Spinal cord (tissue), 10 donors: ENCODE results near the gene ZNF566. TPM values are rescaled to one million over a fixed set of nuclear protein-coding genes. Genes with fewer than 3 reads are reported as not detected.
"Not testable (repeated sequence)": the region's sequence is repeated elsewhere in the genome, so short reads cannot be mapped to it uniquely, and the experiment has no call there.

Experiments used
- DNase-seq, 6 donors: peaks; one replicate each; pipeline versions ENCODE4 v3.0.0 to v3.0.0-alpha.2; 2013 to 2015; ENCODE audit warnings: low spot score in 6 of 6, low read depth in 4 of 6
- H3K27ac ChIP-seq: one replicate; pipeline ENCODE4 v1.5.1; 2013; ENCODE audit warnings: low read depth, low read length, control low read depth
- H3K27me3 ChIP-seq: one replicate; pipeline ENCODE4 v1.6.1; 2013; ENCODE audit warnings: low read length; ENCODE audit not compliant: control insufficient read depth, insufficient read depth
- H3K36me3 ChIP-seq: one replicate; pipeline ENCODE4 v1.6.1; 2013; ENCODE audit warnings: low read length; ENCODE audit not compliant: control insufficient read depth, insufficient read depth
- H3K4me1 ChIP-seq: one replicate; pipeline ENCODE4 v1.6.1; 2013; ENCODE audit warnings: low read length; ENCODE audit not compliant: control insufficient read depth, insufficient read depth
- H3K4me3 ChIP-seq: one replicate; pipeline ENCODE4 v1.5.1; 2013; ENCODE audit warnings: low read depth, low read length, control low read depth
- H3K9me3 ChIP-seq: one replicate; pipeline ENCODE4 v1.6.1; 2013; ENCODE audit warnings: low read length; ENCODE audit not compliant: control insufficient read depth, insufficient read depth
- WGBS: methylation state at CpG from one replicate; pipeline ENCODE4 v1.1.5; 2013; ENCODE audit warnings: missing lambda C conversion rate; ENCODE audit not compliant: insufficient coverage; 5-methylcytosine and 5-hydroxymethylcytosine counted together
- polyA plus RNA-seq, 2 donors: library from polyadenylated mRNA; unstranded; fragments of 120-200 nt; gene quantifications; one replicate each; pipeline ENCODE4 v1.2.1, GENCODE V29; 2013; ENCODE audit not compliant: insufficient read length in 2 of 2
- total RNA-seq, 2 donors: library from RNA; depleted of rRNA in 1 of 2; stranded (reverse); fragments of 120-200 nt in 1 of 2; fragments of >200 nt in 1 of 2; gene quantifications; one replicate each; pipeline versions ENCODE4 v1.2.3 to v1.2.4, GENCODE V29; 2013 to 2014
- donor health status: healthy.

Gene ZNF566
- total and polyA plus RNA-seq, 4 donors, result 20.5 to 30.5 (median 24.5) TPM

DNA sequence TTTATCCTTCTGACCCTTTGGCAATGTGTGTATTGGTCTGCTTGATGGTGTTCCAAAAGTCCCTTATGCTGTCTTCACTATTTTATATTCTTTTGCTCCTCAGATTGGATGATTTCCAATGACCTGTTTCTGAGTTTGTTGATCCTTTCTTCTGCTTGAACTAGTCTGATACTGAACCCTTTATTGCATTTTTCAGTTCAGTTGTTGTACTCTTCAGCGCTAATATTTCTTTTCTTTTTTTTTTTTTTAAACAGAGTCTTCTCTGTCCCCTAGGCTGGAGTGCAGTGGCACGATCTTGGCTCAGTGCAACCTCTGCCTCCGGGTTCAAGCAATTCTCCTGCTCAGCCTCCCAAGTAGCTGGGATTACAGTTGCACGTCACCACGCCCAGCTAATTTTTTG, 12.6 kb upstream of the ZNF566 start:
- H3K27ac ChIP-seq, result no peak overlapping the region
- no peaks in the 10 kb centered on the region for H3K4me1 ChIP-seq
- H3K4me3 ChIP-seq, result no peak overlapping the region
- no peaks in the 10 kb centered on the region for H3K36me3 ChIP-seq
- no peaks in the 10 kb centered on the region for H3K27me3 ChIP-seq
- peaks cover 8% of the 10 kb centered on the region for H3K9me3 ChIP-seq
- DNase-seq, result no peak
- 95% methylated on average over 3 of the region's 5 CpGs for WGBS

DNA sequence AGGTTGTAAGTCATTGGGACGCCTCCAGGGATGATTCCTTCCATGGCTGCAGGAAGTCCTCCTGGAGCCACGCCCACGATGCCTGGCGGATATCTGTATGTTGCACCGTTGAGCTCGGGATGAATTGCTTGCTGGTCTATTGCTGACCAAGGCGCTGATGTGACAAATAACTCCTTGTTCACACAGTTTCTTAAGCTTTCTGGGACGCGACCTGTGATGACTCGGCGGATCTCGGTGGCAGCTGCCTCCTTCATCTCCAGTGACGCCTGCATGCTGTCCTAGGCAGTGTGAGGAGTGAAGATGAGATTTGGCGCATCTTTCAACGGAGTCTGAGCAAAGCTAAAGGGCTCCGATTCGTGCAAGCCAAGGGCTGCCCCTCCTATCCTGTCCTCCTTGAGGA, 7.6 kb upstream of the ZNF566 start:
- 96% methylated on average over 17 of the region's 17 CpGs for WGBS
- H3K27me3 ChIP-seq, result no peaks in the 10 kb centered on the region
- no peak overlapping the region for H3K4me3 ChIP-seq
- no peaks in the 10 kb centered on the region for H3K4me1 ChIP-seq
- H3K9me3 ChIP-seq, result peaks cover 3% of the 10 kb centered on the region
- no peak overlapping the region for H3K27ac ChIP-seq
- H3K36me3 ChIP-seq, result no peaks in the 10 kb centered on the region
- DNase-seq, result no peak

DNA sequence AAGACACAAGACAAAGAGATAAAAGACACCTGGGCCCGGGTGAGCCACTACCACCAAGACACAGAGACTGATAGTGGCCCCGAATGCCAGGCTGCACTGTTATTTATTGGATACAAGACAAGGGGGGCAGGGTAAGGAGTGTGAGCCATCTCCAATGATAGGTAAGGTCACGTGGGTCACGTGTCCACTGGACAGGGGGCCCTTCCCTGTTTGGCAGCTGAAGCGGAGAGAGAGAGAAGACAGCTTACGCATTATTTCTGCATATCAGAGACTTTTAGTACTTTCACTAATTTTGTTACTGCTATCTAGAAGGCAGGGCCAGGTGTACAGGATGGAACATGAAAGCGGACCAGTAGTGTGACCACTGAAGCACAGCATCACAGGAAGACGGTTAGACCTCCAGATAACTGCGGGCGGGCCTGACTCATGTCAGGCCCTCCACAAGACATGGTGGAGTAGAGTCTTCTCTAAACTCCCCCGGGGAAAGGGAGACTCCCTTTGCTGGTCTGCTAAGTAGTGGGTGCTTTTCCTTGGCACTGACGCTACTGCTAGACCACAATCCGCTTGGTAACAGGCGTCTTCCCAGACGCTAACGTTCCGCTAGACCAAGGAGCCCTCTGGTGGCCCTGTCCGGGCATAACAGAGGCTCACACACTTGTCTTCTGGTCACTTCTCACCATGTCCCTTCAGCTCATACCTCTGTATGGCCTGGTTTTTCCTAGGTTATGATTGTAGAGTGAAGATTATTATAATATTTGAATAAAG, 3.5 kb upstream of the ZNF566 start:
- 62% methylated on average over 13 of the region's 18 CpGs for WGBS
- H3K9me3 ChIP-seq, H3K4me1 ChIP-seq, H3K36me3 ChIP-seq, H3K27me3 ChIP-seq, H3K4me3 ChIP-seq, H3K27ac ChIP-seq: not testable (repeated sequence)
- peak in 3 of 6 donors; percentile 4 to 40 (median 12) for DNase-seq

DNA sequence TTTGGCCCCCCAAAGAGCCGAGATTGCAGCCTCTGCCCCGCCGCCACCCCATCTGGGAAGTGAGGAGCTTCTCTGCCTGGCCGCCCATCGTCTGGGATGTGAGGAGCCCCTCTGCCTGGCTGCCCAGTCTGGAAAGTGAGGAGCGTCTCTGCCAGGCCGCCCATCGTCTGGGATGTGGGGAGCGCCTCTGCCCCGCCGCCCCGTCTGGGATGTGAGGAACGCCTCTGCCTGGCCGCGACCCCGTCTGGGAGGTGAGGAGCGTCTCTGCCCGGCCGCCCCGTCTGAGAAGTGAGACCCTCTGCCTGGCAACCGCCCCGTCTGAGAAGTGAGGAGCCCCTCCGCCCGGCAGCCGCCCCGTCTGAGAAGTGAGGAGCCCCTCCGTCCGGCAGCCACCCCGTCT, 1.5 kb upstream of the ZNF566 start:
- 97% methylated on average over 11 of the region's 29 CpGs for WGBS
- H3K4me3 ChIP-seq, H3K27me3 ChIP-seq, DNase-seq, H3K27ac ChIP-seq, H3K36me3 ChIP-seq, H3K9me3 ChIP-seq, H3K4me1 ChIP-seq: not testable (repeated sequence)

DNA sequence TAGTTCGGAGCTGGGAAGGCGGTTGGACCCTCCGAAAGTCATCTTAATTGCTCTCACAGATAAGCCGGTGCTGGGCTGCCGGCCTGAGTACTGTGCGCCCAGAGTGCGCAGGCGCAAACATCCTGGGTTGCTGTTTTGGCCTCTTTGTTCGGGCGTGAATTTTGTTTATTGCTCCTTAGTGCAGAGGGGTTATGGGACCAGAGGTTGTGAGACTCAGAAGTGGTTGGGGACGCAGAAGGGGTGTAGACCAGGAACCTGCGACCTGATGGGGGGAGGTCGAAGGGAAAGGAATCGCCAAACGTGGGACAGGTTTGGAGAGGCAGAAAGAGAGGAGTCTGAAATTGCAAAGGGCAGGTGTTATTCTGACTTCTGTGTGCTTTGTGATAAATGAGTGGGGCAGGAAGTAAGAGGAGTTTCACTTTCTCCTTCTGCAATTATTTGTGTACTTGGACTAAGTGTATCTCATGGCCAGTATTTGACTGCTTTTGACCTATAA, 607 bp upstream of the ZNF566 start:
- Histone ChIP-seq H3K27me3 (no peaks in the 10 kb centered on the region), H3K9me3 (peaks cover 1% of the 10 kb centered on the region), H3K36me3 (peaks cover 8% of the 10 kb centered on the region), H3K4me1 (peaks cover 7% of the 10 kb centered on the region), H3K27ac (peak overlapping the region; percentile 98), H3K4me3 (peak overlapping the region; percentile 87)
- WGBS, result 7% methylated on average over 15 of the region's 15 CpGs
- peak in 2 of 6 donors; percentile 87 to 98 for DNase-seq

DNA sequence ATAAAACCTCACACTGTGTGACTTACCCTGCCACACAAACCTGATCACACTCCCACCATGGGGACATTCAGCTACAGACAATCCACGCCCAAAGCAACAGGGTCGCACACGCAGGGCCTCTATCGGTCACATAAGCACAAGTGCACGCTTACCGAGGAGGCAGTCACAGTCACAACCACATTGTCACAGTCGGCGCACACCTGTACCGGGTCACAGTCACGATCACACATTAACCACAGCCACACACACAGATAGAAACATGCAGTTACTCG, 579 bp downstream of the ZNF566 start:
- peaks cover 8% of the 10 kb centered on the region for H3K36me3 ChIP-seq
- peak in 2 of 6 donors; percentile 1 to 72 for DNase-seq
- peaks cover 1% of the 10 kb centered on the region for H3K9me3 ChIP-seq
- H3K27me3 ChIP-seq, result no peaks in the 10 kb centered on the region
- H3K4me3 ChIP-seq, result peak overlapping the region; percentile 87
- 1% methylated on average over 11 of the region's 11 CpGs for WGBS
- peaks cover 7% of the 10 kb centered on the region for H3K4me1 ChIP-seq
- peak overlapping the region; percentile 98 for H3K27ac ChIP-seq

DNA sequence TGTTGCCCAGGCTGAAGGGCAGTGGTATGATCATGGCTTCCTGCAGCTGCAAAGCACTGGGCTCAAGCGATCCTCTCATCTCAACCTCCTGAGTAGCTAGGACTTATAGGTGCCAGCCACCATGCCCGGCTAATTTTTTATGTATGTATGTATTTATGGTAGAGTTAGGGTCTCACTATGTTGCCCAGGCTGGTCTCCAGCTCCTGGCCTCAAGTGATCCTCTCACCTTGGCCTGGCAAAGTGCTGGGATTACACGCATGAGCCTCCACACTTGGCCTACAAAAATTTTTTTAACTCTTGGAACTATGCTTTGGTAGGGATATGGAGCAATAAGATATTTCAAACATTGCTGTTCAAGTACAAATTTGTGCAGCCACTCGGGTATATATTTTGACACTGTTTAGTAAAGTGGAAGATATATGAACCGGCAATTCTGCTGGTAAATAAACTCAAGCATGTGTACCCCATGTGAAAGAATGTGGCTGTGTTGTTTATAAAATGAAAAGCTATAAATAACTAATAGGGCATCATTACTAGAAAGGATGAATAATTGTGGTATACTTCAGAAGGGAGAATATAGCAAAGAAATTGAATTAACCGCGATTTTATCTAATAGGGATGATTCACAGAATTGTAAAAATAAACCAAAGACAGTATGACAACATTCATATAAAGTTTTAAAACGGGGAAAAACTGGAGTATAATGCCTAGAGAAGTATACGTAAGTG, 1.1 kb downstream of the ZNF566 start:
- peaks cover 8% of the 10 kb centered on the region for H3K36me3 ChIP-seq
- peak overlapping the region; percentile 87 for H3K4me3 ChIP-seq
- H3K4me1 ChIP-seq, result peaks cover 7% of the 10 kb centered on the region
- peak overlapping the region; percentile 98 for H3K27ac ChIP-seq
- WGBS, result 95% methylated on average over 3 of the region's 9 CpGs
- peaks cover 1% of the 10 kb centered on the region for H3K9me3 ChIP-seq
- H3K27me3 ChIP-seq, result no peaks in the 10 kb centered on the region
- DNase-seq, result no peak

DNA sequence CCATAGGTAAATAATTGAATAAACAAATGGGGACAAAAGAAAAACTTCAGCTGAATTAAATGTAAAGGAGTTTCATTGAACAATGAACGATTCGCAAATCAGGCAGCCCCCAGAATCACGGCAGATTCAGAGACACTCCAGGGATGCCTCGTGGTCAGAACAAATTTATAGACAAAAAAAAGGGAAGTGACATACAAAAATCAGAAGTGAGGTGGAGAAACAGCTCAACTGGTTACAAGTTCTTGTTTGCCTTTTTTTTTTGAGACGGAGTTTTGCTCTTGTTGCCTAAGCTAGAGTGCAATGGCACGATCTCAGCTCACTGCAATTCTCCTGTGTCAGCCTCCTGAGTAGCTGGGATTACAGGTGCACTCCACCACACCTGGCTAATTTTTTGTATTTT, 5.7 kb downstream of the ZNF566 start:
- H3K4me3 ChIP-seq, result no peak overlapping the region
- H3K27ac ChIP-seq, result no peak overlapping the region
- peaks cover 4% of the 10 kb centered on the region for H3K4me1 ChIP-seq
- 83% methylated on average over 5 of the region's 6 CpGs for WGBS
- H3K27me3 ChIP-seq, result no peaks in the 10 kb centered on the region
- H3K9me3 ChIP-seq, result no peaks in the 10 kb centered on the region
- peaks cover 11% of the 10 kb centered on the region for H3K36me3 ChIP-seq
- no peak for DNase-seq

DNA sequence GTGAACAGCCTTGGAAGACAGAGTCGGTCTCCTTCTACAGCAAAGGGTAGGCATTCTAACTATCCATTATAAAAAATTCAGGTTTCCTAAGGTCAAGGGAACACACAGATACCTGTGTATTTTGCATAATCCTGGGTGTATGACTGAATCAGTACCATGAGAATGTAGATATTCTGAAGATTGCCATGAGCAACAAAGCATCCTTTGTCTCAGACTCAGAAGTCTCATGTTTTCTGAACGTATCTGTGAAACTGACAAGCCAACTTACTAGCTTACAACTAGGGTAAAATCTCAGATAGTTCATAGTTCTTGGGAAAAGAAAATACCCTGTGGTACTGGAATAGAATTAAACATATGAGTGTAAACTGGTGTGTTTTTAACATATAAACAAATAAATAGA, 6.5 kb downstream of the ZNF566 start:
- Histone ChIP-seq H3K27ac (no peak overlapping the region), H3K4me3 (no peak overlapping the region), H3K4me1 (peaks cover under 1% of the 10 kb centered on the region), H3K9me3 (no peaks in the 10 kb centered on the region), H3K27me3 (no peaks in the 10 kb centered on the region), H3K36me3 (peaks cover 11% of the 10 kb centered on the region)
- no peak for DNase-seq
- WGBS, result no CpG with 5 or more reads among the region's 2 CpGs

DNA sequence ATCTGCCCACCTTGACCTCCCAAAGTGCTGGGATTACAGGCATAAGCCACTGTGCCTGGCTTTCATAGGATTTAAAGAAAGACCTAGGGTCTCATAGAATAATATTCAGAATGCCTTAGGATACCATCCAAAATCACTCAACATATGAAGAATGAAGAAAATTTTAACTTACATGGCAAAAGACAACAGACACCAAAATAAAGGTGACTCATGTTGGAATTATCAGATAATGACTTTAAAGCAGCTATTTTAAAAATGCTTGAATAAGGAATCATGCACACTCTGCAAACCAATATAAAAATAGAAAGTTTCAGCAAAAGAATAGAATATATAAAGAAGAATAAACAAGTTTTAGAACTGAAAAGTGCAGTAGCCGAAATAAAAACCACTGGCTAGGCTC, 29.3 kb downstream of the ZNF566 start:
- DNase-seq, result no peak
- H3K36me3 ChIP-seq, result peaks cover 7% of the 10 kb centered on the region
- no peak overlapping the region for H3K4me3 ChIP-seq
- no peaks in the 10 kb centered on the region for H3K4me1 ChIP-seq
- peaks cover 4% of the 10 kb centered on the region for H3K9me3 ChIP-seq
- no peaks in the 10 kb centered on the region for H3K27me3 ChIP-seq
- WGBS, result 100% methylated on average over 1 of the region's 1 CpG
- H3K27ac ChIP-seq, result no peak overlapping the region
